Measurements from ENCODE around the gene SPECC1L.
"Not testable (repeated sequence)": the region's sequence is repeated elsewhere in the genome, so short reads cannot be mapped to it uniquely, and the experiment has no call there.

SPECC1L gene

DNA sequence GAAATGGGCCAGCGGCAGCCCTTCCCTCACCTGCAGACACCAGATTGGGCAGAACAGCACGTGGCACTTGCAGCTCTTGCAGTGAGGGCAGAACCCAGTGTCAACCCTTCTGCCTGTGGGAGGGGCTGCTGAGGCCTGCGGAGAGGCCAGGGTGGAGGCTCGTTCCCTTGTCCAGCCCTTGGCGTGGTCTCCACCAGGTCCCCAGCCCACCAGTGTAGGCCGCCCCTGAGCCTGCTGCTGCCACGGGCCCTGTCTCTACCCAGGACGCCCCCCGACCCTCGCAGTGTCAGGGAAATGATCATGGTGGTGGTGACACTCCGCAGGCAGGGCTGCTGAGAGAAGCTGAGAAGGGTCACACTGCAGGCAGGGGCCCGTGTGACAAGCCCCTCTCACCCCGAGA is 14.5 kb upstream of the SPECC1L start:
- not testable (repeated sequence) for H3K4me2 ChIP-seq (ENCODE audit: insufficient read depth, low read length); H3K79me2 ChIP-seq (ENCODE audit: insufficient read depth, low read length); DNase-seq; H3K27ac ChIP-seq (ENCODE audit: low read length); H3K36me3 ChIP-seq (ENCODE audit: insufficient read depth, low read length); H2AFZ ChIP-seq (ENCODE audit: low read depth, low read length); H3K9me3 ChIP-seq (ENCODE audit: insufficient read depth, low read length, severe bottlenecking); H3K27me3 ChIP-seq (ENCODE audit: insufficient read depth, low read length, poor library complexity); H4K20me1 ChIP-seq (ENCODE audit: insufficient read depth, low read length); H3K4me3 ChIP-seq (ENCODE audit: low read depth in 1 of 2, low read length in 2 of 2); ATAC-seq (ENCODE audit: insufficient read depth, low read depth); H3K4me1 ChIP-seq (ENCODE audit: insufficient read depth, low read length); H3K9ac ChIP-seq (ENCODE audit: low read depth, low read length)

DNA sequence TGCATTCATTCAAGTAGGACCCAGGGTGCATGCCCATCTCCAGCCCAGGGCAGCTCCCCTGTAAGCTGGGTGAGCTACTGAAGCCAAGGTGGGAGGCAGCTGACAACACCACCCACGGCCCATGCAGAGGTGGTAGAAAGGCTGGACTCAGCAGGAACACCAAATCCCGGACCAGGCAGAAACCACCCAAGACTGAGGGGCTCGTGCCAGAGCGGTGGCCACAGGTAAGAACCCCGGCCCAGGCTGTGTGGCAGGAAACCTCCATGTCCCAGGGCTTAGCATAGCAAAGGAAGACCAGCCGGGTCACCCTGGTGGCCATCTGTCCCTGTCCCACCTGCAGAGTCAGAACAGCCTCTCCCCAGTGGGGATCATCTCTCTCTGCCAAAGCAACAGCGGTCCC is 13.9 kb upstream of the SPECC1L start:
- not testable (repeated sequence) for H3K4me2 ChIP-seq (ENCODE audit: insufficient read depth, low read length); H4K20me1 ChIP-seq (ENCODE audit: insufficient read depth, low read length); H3K9me3 ChIP-seq (ENCODE audit: insufficient read depth, low read length, severe bottlenecking); ATAC-seq (ENCODE audit: insufficient read depth, low read depth); H3K27ac ChIP-seq (ENCODE audit: low read length); H3K9ac ChIP-seq (ENCODE audit: low read depth, low read length); H3K4me1 ChIP-seq (ENCODE audit: insufficient read depth, low read length); H3K36me3 ChIP-seq (ENCODE audit: insufficient read depth, low read length); H3K79me2 ChIP-seq (ENCODE audit: insufficient read depth, low read length); H3K4me3 ChIP-seq (ENCODE audit: low read depth in 1 of 2, low read length in 2 of 2); DNase-seq; H3K27me3 ChIP-seq (ENCODE audit: insufficient read depth, low read length, poor library complexity); H2AFZ ChIP-seq (ENCODE audit: low read depth, low read length)

DNA sequence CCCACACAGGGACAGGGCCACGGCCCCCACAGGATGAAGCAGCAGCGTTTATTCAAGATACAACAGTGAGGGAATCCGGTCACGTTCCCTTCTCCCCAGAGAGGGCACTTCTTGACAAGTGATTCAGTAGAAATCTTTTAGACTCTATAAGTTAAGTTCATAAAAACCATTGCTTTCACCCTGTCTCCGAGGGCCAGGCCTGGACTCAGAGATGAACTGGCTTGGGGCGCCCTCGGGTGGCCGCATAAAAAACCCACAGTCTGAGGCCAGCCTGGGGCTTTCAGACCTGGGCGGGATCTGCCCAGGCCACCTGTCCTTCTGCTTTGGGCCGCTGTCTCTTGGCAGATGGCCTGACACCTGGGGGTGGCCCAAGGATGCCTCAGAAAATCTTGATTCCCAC is 11.2 kb upstream of the SPECC1L start:
- not testable (repeated sequence) for H3K27ac ChIP-seq (ENCODE audit: low read length); H3K4me1 ChIP-seq (ENCODE audit: insufficient read depth, low read length); H4K20me1 ChIP-seq (ENCODE audit: insufficient read depth, low read length); ATAC-seq (ENCODE audit: insufficient read depth, low read depth); H3K4me3 ChIP-seq (ENCODE audit: low read depth in 1 of 2, low read length in 2 of 2); H3K27me3 ChIP-seq (ENCODE audit: insufficient read depth, low read length, poor library complexity); H3K36me3 ChIP-seq (ENCODE audit: insufficient read depth, low read length); H3K9ac ChIP-seq (ENCODE audit: low read depth, low read length); H3K79me2 ChIP-seq (ENCODE audit: insufficient read depth, low read length); H3K9me3 ChIP-seq (ENCODE audit: insufficient read depth, low read length, severe bottlenecking)
- Histone ChIP-seq H2AFZ (ENCODE audit: low read depth, low read length) (peak overlapping the region; percentile 31; the same call in 1 of the 2 replicates), H3K4me2 (ENCODE audit: insufficient read depth, low read length) (peak overlapping the region; percentile 31)
- peak; percentile 69 for DNase-seq
- TF ChIP-seq, protein P1, sequence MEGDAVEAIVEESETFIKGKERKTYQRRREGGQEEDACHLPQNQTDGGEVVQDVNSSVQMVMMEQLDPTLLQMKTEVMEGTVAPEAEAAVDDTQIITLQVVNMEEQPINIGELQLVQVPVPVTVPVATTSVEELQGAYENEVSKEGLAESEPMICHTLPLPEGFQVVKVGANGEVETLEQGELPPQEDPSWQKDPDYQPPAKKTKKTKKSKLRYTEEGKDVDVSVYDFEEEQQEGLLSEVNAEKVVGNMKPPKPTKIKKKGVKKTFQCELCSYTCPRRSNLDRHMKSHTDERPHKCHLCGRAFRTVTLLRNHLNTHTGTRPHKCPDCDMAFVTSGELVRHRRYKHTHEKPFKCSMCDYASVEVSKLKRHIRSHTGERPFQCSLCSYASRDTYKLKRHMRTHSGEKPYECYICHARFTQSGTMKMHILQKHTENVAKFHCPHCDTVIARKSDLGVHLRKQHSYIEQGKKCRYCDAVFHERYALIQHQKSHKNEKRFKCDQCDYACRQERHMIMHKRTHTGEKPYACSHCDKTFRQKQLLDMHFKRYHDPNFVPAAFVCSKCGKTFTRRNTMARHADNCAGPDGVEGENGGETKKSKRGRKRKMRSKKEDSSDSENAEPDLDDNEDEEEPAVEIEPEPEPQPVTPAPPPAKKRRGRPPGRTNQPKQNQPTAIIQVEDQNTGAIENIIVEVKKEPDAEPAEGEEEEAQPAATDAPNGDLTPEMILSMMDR (IDR thresholded peaks at IDR 0.05; ENCODE audit: borderline replicate concordance, extremely low read depth, low read length, poor library complexity, severe bottlenecking): peak; percentile 44

DNA sequence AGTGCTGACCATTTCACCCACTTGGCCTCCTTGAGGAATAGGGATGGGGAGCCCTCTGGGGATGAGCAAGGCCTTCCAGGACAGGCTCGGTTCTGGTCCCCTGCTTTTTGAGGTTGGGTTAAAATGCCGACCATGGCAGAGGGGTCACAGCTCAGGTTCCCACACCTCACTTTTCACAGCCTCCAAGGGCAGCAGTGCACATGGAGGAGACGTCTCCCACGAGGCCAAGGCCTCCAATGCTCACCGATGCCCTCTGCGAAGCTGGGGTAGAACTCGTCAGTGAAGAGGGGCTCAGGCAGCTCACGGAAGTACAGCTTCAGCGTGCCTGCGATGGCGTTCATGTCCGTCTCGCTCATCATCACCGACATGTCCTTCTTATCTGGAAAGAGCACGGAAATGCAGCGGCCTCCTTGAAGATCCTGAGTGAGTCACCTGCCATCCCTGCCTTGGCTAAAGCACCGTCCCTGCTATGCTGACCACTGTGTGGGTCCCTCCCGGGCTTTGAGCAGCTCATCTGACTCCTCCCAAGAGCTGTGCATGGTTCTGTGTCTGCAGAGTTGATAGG is 8.4 kb upstream of the SPECC1L start:
- not testable (repeated sequence) for H3K9me3 ChIP-seq (ENCODE audit: insufficient read depth, low read length, severe bottlenecking); H3K27ac ChIP-seq (ENCODE audit: low read length); H3K4me1 ChIP-seq (ENCODE audit: insufficient read depth, low read length); H3K4me2 ChIP-seq (ENCODE audit: insufficient read depth, low read length); H3K79me2 ChIP-seq (ENCODE audit: insufficient read depth, low read length); H4K20me1 ChIP-seq (ENCODE audit: insufficient read depth, low read length); H3K27me3 ChIP-seq (ENCODE audit: insufficient read depth, low read length, poor library complexity); H3K9ac ChIP-seq (ENCODE audit: low read depth, low read length); H3K4me3 ChIP-seq (ENCODE audit: low read depth in 1 of 2, low read length in 2 of 2); ATAC-seq (ENCODE audit: insufficient read depth, low read depth); H3K36me3 ChIP-seq (ENCODE audit: insufficient read depth, low read length); DNase-seq; H2AFZ ChIP-seq (ENCODE audit: low read depth, low read length)

DNA sequence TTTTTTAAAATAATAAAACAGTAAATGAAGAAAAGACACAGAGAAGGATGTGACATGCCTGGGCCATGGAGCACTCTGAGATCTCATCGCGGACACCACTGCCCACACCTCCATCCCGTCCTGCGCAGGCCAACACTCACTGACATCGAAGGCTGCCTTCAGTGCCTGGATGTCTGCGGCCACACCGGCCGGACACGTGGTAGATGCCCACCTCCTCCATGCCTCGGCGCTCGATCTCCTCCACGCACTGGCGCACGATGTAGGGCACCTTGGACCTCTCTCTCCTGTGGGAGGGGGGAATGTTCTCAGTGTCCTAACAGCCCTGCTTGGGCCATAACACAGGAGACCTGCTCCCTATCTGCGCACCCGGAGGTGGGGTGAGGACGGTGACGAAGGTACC is 7.2 kb upstream of the SPECC1L start:
- H3K79me2 ChIP-seq (ENCODE audit: insufficient read depth, low read length); H3K27me3 ChIP-seq (ENCODE audit: insufficient read depth, low read length, poor library complexity); H3K36me3 ChIP-seq (ENCODE audit: insufficient read depth, low read length); H3K4me3 ChIP-seq (ENCODE audit: low read depth in 1 of 2, low read length in 2 of 2); H3K27ac ChIP-seq (ENCODE audit: low read length); H3K9ac ChIP-seq (ENCODE audit: low read depth, low read length); H4K20me1 ChIP-seq (ENCODE audit: insufficient read depth, low read length); H3K4me2 ChIP-seq (ENCODE audit: insufficient read depth, low read length); H3K9me3 ChIP-seq (ENCODE audit: insufficient read depth, low read length, severe bottlenecking); ATAC-seq (ENCODE audit: insufficient read depth, low read depth); H2AFZ ChIP-seq (ENCODE audit: low read depth, low read length); H3K4me1 ChIP-seq (ENCODE audit: insufficient read depth, low read length); DNase-seq: not testable (repeated sequence)

DNA sequence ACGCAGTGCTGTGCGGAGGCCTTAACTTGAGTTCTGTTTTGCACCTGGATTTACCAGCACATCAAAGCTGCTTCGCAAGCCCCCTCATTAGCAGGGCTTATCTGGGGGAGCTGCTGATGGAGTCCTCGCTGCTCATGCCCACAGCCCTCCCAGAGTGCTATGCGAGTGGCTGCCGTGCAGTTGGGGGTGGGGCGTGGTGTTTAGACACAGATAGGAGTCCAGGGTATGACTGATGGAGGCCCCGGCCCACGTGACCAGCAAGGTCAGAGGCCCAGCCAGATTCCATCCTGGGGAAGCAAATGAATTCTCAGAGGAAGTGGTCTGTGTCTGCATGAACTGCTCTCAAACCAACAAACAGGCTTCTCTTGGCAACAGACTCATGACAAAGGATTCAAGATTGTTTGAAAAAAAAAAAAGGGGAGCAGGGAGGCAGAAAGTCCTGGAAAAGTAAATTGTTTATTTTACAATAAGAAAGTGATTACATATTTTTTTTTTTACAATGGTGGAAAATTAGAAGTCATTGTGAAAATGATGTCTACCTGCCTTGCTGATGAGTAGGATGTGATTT is 6.2 kb upstream of the SPECC1L start:
- not testable (repeated sequence) for H3K4me3 ChIP-seq (ENCODE audit: low read depth in 1 of 2, low read length in 2 of 2); H3K4me2 ChIP-seq (ENCODE audit: insufficient read depth, low read length); DNase-seq; H3K4me1 ChIP-seq (ENCODE audit: insufficient read depth, low read length); ATAC-seq (ENCODE audit: insufficient read depth, low read depth); H2AFZ ChIP-seq (ENCODE audit: low read depth, low read length); H3K9me3 ChIP-seq (ENCODE audit: insufficient read depth, low read length, severe bottlenecking); H3K27ac ChIP-seq (ENCODE audit: low read length); H3K79me2 ChIP-seq (ENCODE audit: insufficient read depth, low read length); H3K27me3 ChIP-seq (ENCODE audit: insufficient read depth, low read length, poor library complexity); H4K20me1 ChIP-seq (ENCODE audit: insufficient read depth, low read length); H3K36me3 ChIP-seq (ENCODE audit: insufficient read depth, low read length); H3K9ac ChIP-seq (ENCODE audit: low read depth, low read length)
